BLaER1 treated with 17β-estradiol and CSF1 and Interleukin-3, amounts not matched to agents 10 nM and 100 nM (cell line): ENCODE measurements around the gene DDX42.
A peak's percentile ranks its signal among the peaks of the same experiment; 100 is the strongest.
"Not testable (repeated sequence)": the region's sequence is repeated elsewhere in the genome, so short reads cannot be mapped to it uniquely, and the experiment has no call there.

Experiments
- H3K27ac ChIP-seq, 11 experiments: shearing (Covaris generic); formaldehyde crosslinking; 2 replicates each; pipeline ENCODE4 v1.8.1; 2022
- H3K27me3 ChIP-seq, 11 experiments: shearing (Covaris generic); formaldehyde crosslinking; 2 replicates each; pipeline ENCODE4 v1.8.1; 2022
- H3K36me3 ChIP-seq, 11 experiments: shearing (Covaris generic); formaldehyde crosslinking; 2 replicates each; pipeline ENCODE4 v1.8.1; 2022
- H3K4me1 ChIP-seq, 10 experiments: shearing (Covaris generic); formaldehyde crosslinking; 2 replicates each; pipeline ENCODE4 v1.8.1; 2022
- H3K4me2 ChIP-seq, 11 experiments: shearing (Covaris generic); formaldehyde crosslinking; 2 replicates each; pipeline ENCODE4 v1.8.1; 2022
- H3K4me3 ChIP-seq, 10 experiments: shearing (Covaris generic); formaldehyde crosslinking; 2 replicates each; pipeline ENCODE4 v1.8.1; 2022
- H3K9ac ChIP-seq, 11 experiments: shearing (Covaris generic); formaldehyde crosslinking; 2 replicates each; pipeline ENCODE4 v1.8.1; 2022
- H3K9me3 ChIP-seq, 11 experiments: shearing (Covaris generic); formaldehyde crosslinking; replicated peaks in 1 of 11; 2 replicates each; pipeline ENCODE4 v1.8.1; 2022
- H4K20me1 ChIP-seq, 11 experiments: shearing (Covaris generic); formaldehyde crosslinking; 2 replicates each; pipeline ENCODE4 v1.8.1; 2022
- Cebpa-rat ChIP-seq, 11 experiments: shearing (Covaris generic); IDR thresholded peaks; 2 replicates each; pipeline ENCODE4 v1.8.1; 2022

The DDX42 gene

GRCh38 chr17:63786117-63786516, 12.1 kb downstream of the DDX42 start:
- H4K20me1 ChIP-seq = peaks cover 95 to 100% (median 100%) of the 10 kb centered on the region in 11 experiments
- peaks cover 0 to 19% (median 0%) of the 10 kb centered on the region in 10 experiments; a peak in 4 of 20 replicates for H3K4me1 ChIP-seq
- TF ChIP-seq Cebpa-rat (IDR thresholded peaks at IDR 0.05) = no peak
- H3K4me3 ChIP-seq = no peak overlapping the region
- 0 out of 22 replicates have a peak overlapping the region, but pooled peaks of 1 of the 11 experiments have one; percentile 29 for H3K4me2 ChIP-seq
- H3K27me3 ChIP-seq = no peaks in the 10 kb centered on the region
- H3K36me3 ChIP-seq = peaks cover 80 to 100% (median 97%) of the 10 kb centered on the region in 11 experiments
- H3K9ac ChIP-seq = no peak overlapping the region
- H3K9me3 ChIP-seq = no peaks in the 10 kb centered on the region
- no peak overlapping the region for H3K27ac ChIP-seq

- TF ChIP-seq Cebpa-rat (IDR thresholded peaks at IDR 0.05) = no peak
- Histone ChIP-seq H3K27ac (no peak overlapping the region), H3K4me2 (peak overlapping the region in 3 of 11 experiments; percentile 5 to 29 (median 27); a peak in 3 of 22 replicates), H3K4me3 (no peak overlapping the region), H4K20me1 (peaks cover 96 to 100% (median 100%) of the 10 kb centered on the region in 11 experiments), H3K36me3 (peaks cover 84 to 100% (median 99%) of the 10 kb centered on the region in 11 experiments), H3K27me3 (no peaks in the 10 kb centered on the region), H3K4me1 (peaks cover 0 to 19% (median 0%) of the 10 kb centered on the region in 10 experiments; a peak in 4 of 20 replicates), H3K9me3 (no peaks in the 10 kb centered on the region), H3K9ac (no peak overlapping the region)
Measured at GRCh38 chr17:63786971-63787711, 13.2 kb downstream of the DDX42 start.

GRCh38 chr17:63790057-63790456, 16.1 kb downstream of the DDX42 start:
- TF ChIP-seq Cebpa-rat (IDR thresholded peaks at IDR 0.05) = no peak
- peaks cover 88 to 100% (median 100%) of the 10 kb centered on the region in 11 experiments for H3K36me3 ChIP-seq

GRCh38 chr17:63792055-63792729, 18.2 kb downstream of the DDX42 start:
- no peak overlapping the region for H3K4me2 ChIP-seq
- H3K4me1 ChIP-seq = peaks cover 0 to 4% (median 0%) of the 10 kb centered on the region in 10 experiments; a peak in 4 of 20 replicates
- peaks cover 68 to 100% (median 94%) of the 10 kb centered on the region in 11 experiments; a peak in 21 of 22 replicates for H4K20me1 ChIP-seq
- no peak overlapping the region for H3K9ac ChIP-seq
- H3K36me3 ChIP-seq = peaks cover 98 to 100% (median 100%) of the 10 kb centered on the region in 11 experiments
- no peak overlapping the region for H3K27ac ChIP-seq
- no peak for TF ChIP-seq Cebpa-rat (IDR thresholded peaks at IDR 0.05)
- no peak overlapping the region for H3K4me3 ChIP-seq
- H3K27me3 ChIP-seq = no peaks in the 10 kb centered on the region
- no peaks in the 10 kb centered on the region for H3K9me3 ChIP-seq

More at GRCh38 chr17:63790057-63790456, 16.1 kb downstream of the DDX42 start:
- no peak overlapping the region for H3K4me2 ChIP-seq
- no peaks in the 10 kb centered on the region for H3K27me3 ChIP-seq
- peaks cover 78 to 100% (median 94%) of the 10 kb centered on the region in 11 experiments for H4K20me1 ChIP-seq
- no peak overlapping the region for H3K27ac ChIP-seq
- H3K9me3 ChIP-seq = no peaks in the 10 kb centered on the region
- H3K9ac ChIP-seq = no peak overlapping the region
- H3K4me1 ChIP-seq = peaks cover 0 to 19% (median 0%) of the 10 kb centered on the region in 10 experiments; a peak in 4 of 20 replicates
- no peak overlapping the region for H3K4me3 ChIP-seq

- H3K9me3 ChIP-seq, H3K9ac ChIP-seq, H3K4me1 ChIP-seq, H3K4me3 ChIP-seq, H3K4me2 ChIP-seq, H3K27me3 ChIP-seq, H3K27ac ChIP-seq: not testable (repeated sequence)
- Histone ChIP-seq H3K36me3 (peaks cover 99 to 100% (median 100%) of the 10 kb centered on the region in 11 experiments), H4K20me1 (peaks cover 39 to 97% (median 87%) of the 10 kb centered on the region in 11 experiments; a peak in 21 of 22 replicates)
Measured at GRCh38 chr17:63796375-63796774, 22.4 kb downstream of the DDX42 start.

- no peak overlapping the region for H3K4me2 ChIP-seq
- no peak overlapping the region for H3K9ac ChIP-seq
- H3K4me1 ChIP-seq = no peaks in the 10 kb centered on the region
- H3K36me3 ChIP-seq = peaks cover 99 to 100% (median 100%) of the 10 kb centered on the region in 11 experiments
- H3K27ac ChIP-seq = no peak overlapping the region
- H3K9me3 ChIP-seq = no peaks in the 10 kb centered on the region
- H3K27me3 ChIP-seq = no peaks in the 10 kb centered on the region
- no peak for TF ChIP-seq Cebpa-rat (IDR thresholded peaks at IDR 0.05)
- no peak overlapping the region for H3K4me3 ChIP-seq
- peaks cover 33 to 84% (median 76%) of the 10 kb centered on the region in 11 experiments; a peak in 21 of 22 replicates for H4K20me1 ChIP-seq
Measured at GRCh38 chr17:63798572-63799106, 24.7 kb downstream of the DDX42 start.

GRCh38 chr17:63800783-63801182, 26.8 kb downstream of the DDX42 start:
- TF ChIP-seq Cebpa-rat (IDR thresholded peaks at IDR 0.05) = no peak
- Histone ChIP-seq H3K27ac (no peak overlapping the region), H3K4me1 (no peaks in the 10 kb centered on the region), H3K9me3 (no peaks in the 10 kb centered on the region), H4K20me1 (peaks cover 21 to 76% (median 60%) of the 10 kb centered on the region in 11 experiments; a peak in 21 of 22 replicates), H3K4me2 (no peak overlapping the region), H3K27me3 (no peaks in the 10 kb centered on the region), H3K4me3 (no peak overlapping the region), H3K36me3 (peaks cover 99 to 100% (median 100%) of the 10 kb centered on the region in 11 experiments), H3K9ac (no peak overlapping the region)

- no peaks in the 10 kb centered on the region for H3K27me3 ChIP-seq
- H3K4me2 ChIP-seq = no peak overlapping the region
- no peaks in the 10 kb centered on the region for H3K9me3 ChIP-seq
- H3K9ac ChIP-seq = no peak overlapping the region
- H3K4me1 ChIP-seq = peaks cover 0 to 4% (median 0%) of the 10 kb centered on the region in 10 experiments; a peak in 2 of 20 replicates
- H3K27ac ChIP-seq = no peak overlapping the region
- H3K4me3 ChIP-seq = no peak overlapping the region
- peaks cover 3 to 72% (median 34%) of the 10 kb centered on the region in 11 experiments; a peak in 18 of 22 replicates for H4K20me1 ChIP-seq
- no peak for TF ChIP-seq Cebpa-rat (IDR thresholded peaks at IDR 0.05)
- H3K36me3 ChIP-seq = peaks cover 99 to 100% (median 100%) of the 10 kb centered on the region in 11 experiments
Measured at GRCh38 chr17:63804328-63804727, 30.4 kb downstream of the DDX42 start.

GRCh38 chr17:63805591-63805990, 31.6 kb downstream of the DDX42 start:
- Histone ChIP-seq H3K27ac (no peak overlapping the region), H3K4me3 (no peak overlapping the region), H3K4me2 (no peak overlapping the region), H3K9me3 (no peaks in the 10 kb centered on the region), H3K4me1 (peaks cover 0 to 14% (median 2%) of the 10 kb centered on the region in 10 experiments; a peak in 5 of 20 replicates), H3K27me3 (no peaks in the 10 kb centered on the region), H3K9ac (no peak overlapping the region), H4K20me1 (peaks cover 2 to 64% (median 29%) of the 10 kb centered on the region in 11 experiments; a peak in 15 of 22 replicates), H3K36me3 (peaks cover 99 to 100% (median 100%) of the 10 kb centered on the region in 11 experiments)
- TF ChIP-seq Cebpa-rat (IDR thresholded peaks at IDR 0.05) = no peak
